DOHH2 (cell line): ENCODE measurements around the gene MYH16.

Experiments
- EZH2phosphoT487 ChIP-seq: fragments of 200-600 bp; sonication (generic); IDR thresholded peaks from 2 replicates; pipeline ENCODE4 v1.6.1; 2017; ENCODE audit warnings: borderline replicate concordance, mild to moderate bottlenecking, antibody characterized with exemption, low read length, moderate library complexity, mixed read lengths
- TF ChIP-seq, protein P1 (sequence below): fragments of 200-600 bp; sonication (generic); IDR thresholded peaks from one replicate; pipeline ENCODE4 v1.5.1; 2014; ENCODE audit warnings: antibody characterized with exemption, mild to moderate bottlenecking, low read depth, low read length; ENCODE audit not compliant: poor library complexity, severe bottlenecking

DNA sequence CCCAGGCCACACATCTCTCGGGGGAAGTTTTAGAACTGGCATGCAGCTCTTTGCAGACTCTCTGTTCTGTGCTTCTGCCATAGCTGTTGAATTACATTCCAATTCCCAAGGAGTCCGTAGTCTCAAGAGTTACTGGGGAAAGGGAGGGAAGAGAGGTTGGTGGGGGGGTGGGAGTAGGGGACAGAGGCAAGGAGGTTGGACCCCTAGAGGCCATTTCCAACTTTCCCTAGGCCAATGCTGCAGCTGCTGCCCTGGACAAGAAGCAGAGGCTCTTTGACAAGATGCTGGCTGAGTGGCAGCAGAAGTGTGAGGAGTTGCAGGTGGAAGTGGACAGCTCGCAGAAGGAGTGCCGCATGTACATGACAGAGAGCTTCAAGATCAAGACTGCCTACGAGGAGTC, 23.8 kb downstream of the MYH16 start:
- TF ChIP-seq, protein P1, sequence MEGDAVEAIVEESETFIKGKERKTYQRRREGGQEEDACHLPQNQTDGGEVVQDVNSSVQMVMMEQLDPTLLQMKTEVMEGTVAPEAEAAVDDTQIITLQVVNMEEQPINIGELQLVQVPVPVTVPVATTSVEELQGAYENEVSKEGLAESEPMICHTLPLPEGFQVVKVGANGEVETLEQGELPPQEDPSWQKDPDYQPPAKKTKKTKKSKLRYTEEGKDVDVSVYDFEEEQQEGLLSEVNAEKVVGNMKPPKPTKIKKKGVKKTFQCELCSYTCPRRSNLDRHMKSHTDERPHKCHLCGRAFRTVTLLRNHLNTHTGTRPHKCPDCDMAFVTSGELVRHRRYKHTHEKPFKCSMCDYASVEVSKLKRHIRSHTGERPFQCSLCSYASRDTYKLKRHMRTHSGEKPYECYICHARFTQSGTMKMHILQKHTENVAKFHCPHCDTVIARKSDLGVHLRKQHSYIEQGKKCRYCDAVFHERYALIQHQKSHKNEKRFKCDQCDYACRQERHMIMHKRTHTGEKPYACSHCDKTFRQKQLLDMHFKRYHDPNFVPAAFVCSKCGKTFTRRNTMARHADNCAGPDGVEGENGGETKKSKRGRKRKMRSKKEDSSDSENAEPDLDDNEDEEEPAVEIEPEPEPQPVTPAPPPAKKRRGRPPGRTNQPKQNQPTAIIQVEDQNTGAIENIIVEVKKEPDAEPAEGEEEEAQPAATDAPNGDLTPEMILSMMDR: no peak
- no peak for TF ChIP-seq EZH2phosphoT487
